Stimulated activated CD4-positive, alpha-beta T cell treated with anti-CD3 and anti-CD28 coated beads, TNF-alpha, amount 100 ng/mL, for 48 hours (primary cell): ENCODE results near the gene PTDSS2.

Experiments used
- DNase-seq, 3 donors: peaks; one replicate each; pipeline ENCODE4 v3.0.0-alpha.2; 2020; ENCODE audit warnings: low read depth in 3 of 3

The PTDSS2 gene

DNA sequence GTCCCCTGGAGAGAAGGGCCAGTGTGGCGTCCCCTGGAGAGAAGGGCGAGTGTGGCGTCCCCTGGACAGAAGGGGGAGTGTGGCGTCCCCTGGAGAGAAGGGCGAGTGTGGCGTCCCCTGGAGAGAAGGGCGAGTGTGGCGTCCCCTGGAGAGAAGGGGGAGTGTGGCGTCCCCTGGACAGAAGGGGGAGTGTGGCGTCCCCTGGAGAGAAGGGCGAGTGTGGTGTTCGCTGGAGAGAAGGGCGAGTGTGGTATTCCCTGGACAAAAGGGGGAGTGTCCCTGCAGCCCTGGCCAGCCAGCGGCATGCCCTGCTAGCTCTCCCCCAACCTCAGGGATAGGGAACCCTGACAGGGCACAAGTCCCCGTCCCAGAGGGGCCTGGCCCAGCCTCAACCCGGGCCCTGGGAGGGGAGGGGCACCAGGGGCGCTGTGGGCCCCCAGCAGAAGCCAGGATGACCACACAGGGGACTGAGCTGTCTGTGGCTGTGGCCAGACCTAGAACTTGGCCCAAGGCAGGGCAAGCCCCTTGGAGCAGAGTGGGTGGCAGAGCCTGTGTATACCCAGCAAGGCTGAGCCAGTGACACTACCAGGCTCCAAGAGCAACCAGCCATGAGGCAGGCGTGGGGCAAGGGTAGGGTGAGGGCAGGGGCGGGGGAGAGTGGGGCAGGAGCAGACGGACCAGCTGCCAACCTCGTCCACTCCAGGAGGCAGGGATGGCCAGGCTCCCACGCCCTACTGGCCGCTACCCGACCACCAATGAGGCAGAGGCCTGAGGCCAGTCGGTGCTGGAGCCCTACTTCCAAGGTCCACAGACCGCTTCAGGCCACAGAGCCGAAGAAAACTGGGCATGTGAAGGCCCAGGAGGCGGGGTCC is 81.1 kb downstream of the PTDSS2 start:
- DNase-seq, result no peak

GRCh38 chr11:531919-532526 is 81.9 kb downstream of the PTDSS2 start:
- no peak for DNase-seq

DNA sequence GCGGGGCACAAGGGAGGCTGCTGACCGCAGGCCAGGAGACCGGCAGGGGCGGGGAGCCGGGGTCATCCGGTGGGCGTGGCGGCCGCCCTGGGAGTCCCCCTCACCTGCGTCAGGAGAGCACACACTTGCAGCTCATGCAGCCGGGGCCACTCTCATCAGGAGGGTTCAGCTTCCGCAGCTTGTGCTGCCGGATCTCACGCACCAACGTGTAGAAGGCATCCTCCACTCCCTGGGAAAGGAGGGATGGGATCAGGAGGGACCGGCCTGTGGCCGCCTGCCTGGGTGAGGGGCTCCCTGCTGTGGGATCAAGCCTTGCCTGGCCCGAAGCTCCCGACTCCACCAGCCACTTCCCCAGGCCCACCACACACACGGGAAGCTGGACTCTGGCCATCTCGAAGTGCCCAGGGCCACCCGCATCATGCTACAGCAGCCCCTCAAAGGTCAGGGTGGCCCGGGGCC is 82.5 kb downstream of the PTDSS2 start:
- no peak for DNase-seq

- DNase-seq, result no peak
Observed at GRCh38 chr11:532986-533585, 83.0 kb downstream of the PTDSS2 start.

DNA sequence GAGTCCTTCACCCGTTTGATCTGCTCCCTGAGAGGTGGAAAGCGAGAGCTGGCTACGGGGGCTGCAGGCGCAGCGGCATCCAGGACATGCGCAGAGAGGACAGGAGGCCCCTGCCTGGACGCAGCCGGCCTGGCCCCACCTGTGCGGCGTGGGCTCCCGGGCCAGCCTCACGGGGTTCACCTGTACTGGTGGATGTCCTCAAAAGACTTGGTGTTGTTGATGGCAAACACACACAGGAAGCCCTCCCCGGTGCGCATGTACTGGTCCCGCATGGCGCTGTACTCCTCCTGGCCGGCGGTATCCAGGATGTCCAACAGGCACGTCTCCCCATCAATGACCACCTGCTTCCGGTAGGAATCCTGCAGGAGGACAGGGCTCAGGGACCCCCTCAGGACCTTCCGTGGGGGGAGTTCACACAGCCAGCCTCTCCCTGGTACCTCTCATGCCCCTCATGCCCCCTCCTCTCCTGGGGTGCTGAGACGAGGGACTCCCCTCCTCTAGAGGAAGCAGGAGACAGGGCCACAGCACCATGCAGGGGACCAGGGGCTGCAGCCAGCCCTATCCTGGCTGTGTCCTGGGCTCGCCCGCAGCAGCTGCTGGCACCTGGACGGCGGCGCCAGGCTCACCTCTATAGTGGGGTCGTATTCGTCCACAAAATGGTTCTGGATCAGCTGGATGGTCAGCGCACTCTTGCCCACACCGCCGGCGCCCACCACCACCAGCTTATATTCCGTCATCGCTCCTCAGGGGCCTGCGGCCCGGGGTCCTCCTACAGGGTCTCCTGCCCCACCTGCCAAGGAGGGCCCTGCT is 83.7 kb downstream of the PTDSS2 start:
- no peak for DNase-seq

- DNase-seq, result no peak
Observed at GRCh38 chr11:534396-535209, 84.5 kb downstream of the PTDSS2 start.

GRCh38 chr11:535210-535518 is 85.1 kb downstream of the PTDSS2 start:
- no peak for DNase-seq

DNA sequence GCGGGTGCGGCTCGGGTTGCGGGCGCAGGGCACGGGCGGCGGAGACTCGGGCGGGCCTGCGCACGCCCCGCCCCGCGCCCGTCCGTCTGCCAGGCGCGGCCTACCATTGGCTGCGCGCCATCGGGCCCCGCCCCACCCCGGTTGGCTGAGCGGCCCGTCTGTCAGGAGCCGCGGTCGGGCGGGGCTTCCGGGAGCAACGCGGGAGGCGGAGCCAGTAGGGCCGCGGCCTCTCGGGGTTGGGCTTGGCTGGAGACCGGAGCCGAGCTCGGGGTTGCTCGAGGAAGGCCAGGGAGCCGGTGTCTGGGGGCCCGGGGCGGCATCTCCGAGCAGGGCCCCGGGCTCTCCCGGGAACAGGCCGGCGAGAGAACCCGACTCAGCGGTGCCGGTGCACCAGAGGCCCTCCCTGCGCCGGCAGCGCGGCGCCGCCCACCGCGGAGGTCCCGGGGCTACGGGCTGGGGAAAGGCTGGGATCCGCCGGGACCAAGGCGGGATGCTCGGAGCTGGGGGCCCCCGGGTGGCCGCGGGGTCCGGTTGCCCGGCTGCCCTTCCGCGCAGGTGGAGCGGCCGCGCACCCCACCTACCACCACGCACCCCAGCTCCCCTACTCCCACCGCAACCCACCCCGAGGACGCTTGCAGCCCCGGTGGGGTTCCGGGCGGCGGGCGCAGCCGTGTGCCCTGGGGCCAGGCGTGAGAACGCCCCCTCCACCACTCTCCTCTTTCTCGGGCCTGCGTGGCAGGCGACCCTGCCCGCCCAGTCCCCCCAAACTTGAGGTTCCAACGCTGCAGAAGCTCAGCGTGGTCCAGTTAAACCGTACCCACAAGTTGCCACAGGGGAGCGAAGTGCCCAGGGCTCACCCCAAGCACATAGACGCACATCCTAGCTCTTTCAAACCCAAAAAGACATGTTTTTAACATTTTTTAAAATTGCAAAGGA is 85.7 kb downstream of the PTDSS2 start, which contains the start of gene HRAS:
HRAS (minus strand) TSS at position 58 of the 936 bp plus-strand sequence.
- peak; percentile 93 for DNase-seq

GRCh38 chr11:536841-537621 is 87.0 kb downstream of the PTDSS2 start, which contains the start of gene LRRC56:
TSS of gene LRRC56 (plus strand) at chr11:537527. CDS start at chr11:540685, 3,158 bp downstream.
- DNase-seq, result peak; percentile 81 to 84 (median 83)

DNA sequence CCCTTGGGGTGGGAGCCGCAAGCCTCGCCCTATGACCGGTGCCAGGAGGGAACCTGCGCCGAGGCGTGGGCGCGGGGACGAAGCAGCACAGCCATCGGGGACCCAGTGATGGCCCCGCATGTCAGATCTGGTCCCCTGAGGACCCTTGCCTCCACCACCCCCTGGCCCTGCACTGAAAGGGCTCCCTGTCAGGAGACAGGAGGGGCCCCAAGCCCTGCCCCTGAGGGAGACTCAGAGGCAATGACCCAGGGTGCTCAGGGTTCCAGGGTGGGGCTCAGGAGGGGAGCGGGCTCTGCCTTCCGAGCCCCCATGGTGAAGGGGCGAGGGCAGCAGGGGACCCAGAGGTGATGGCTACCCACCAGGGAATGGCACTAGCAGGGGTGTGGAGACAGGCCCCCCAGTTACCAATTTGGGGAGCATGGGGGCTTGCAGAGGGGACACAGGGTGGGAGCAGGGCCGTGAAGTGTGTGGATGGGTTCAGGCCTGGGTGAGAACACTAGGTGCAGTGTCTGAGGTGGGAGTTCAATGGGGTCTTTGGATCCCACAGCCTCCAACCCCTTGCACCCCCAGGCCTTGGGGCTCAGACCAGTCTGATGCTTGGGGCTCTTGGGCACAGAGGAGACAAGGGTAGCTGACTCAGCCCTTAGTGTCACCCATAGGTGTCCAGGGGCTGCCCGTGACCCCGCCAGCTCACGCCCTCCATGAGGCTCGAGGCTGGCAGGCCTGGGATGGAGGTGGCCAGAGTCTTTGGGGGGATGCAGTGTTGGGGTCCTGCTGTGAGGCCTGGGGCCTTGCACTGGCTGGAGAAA is 87.7 kb downstream of the PTDSS2 start:
- DNase-seq, result no peak

DNA sequence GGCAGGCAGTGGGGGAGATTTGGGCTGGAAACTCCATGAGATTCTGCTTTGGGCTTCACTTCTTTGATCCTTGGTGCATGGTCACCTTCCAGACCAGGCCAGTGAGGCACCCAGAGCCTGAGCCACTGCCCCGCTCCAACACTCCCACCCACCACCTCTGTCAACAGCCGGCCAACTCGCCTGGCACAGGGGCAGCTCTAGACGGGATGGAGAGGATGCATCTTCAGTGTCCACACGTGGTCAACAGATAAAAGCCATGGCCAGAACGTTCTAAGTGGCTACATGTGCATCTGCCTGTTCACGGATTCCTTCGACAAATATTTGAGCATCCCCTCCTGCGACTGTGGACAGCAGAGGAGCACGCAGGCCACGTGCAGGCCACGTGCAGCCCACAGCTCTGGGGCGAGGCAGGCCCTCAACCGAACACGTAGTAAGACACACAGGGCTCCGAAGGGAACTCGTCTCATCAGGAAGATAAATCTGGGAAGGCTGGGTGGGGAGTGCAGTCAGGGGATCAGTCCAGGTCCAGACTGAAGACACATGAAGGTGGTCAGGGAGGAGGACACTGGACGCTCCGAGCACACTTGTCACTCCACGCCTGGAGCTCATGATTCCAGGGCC is 88.5 kb downstream of the PTDSS2 start:
- no peak for DNase-seq

- DNase-seq, result no peak
Observed at GRCh38 chr11:539971-540481, 89.9 kb downstream of the PTDSS2 start.
